ENCODE results near the gene MBD5.

The MBD5 gene

DNA sequence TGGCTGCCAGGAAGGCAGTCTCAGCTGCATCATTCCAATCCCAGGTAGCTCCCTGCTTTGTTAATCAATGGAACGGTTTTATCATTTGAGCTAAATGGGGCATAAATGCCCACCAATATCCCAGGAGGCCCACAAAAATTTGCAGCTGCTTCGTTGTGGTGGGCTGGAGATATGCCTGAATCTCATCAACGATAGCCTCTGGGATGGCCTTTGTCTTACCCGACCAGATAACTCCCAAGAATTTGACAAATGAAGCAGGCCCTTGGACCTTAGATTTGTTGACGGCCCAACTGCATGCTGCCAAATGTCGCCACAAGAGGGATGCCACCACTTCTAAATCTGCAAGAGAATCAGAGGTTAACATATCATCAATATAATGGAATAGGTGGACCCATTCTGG is 236.4 kb downstream of the MBD5 start:
- ChIA-PET CTCF (no interaction called here), POLR2A (no interaction called here)
- no peak for DNase-seq (ENCODE audit: extremely low spot score)
- TF ChIP-seq HDGF (IDR thresholded peaks at IDR 0.05; ENCODE audit: borderline replicate concordance), result no peak
- no peak for TF ChIP-seq ZNF384 (IDR thresholded peaks at IDR 0.05)

- ChIA-PET POLR2A (no interaction called here), CTCF (no interaction called here)
- no peak for DNase-seq (ENCODE audit: extremely low spot score)
- no peak for TF ChIP-seq ARNT (IDR thresholded peaks at IDR 0.05)
- no peak for TF ChIP-seq FOXA1 (IDR thresholded peaks at IDR 0.05)
- no peak for TF ChIP-seq LEF1 (IDR thresholded peaks at IDR 0.05; ENCODE audit: borderline replicate concordance)
- no peak for TF ChIP-seq TARDBP (IDR thresholded peaks at IDR 0.05)
- TF ChIP-seq SP1 (IDR thresholded peaks at IDR 0.05), result no peak
- no peak for TF ChIP-seq FOXM1 (IDR thresholded peaks at IDR 0.05; ENCODE audit: borderline replicate concordance)
- no peak for TF ChIP-seq CTBP1 (IDR thresholded peaks at IDR 0.05; ENCODE audit: borderline replicate concordance)
- no peak for TF ChIP-seq SUZ12 (IDR thresholded peaks at IDR 0.05)
- TF ChIP-seq HDGF (IDR thresholded peaks at IDR 0.05; ENCODE audit: borderline replicate concordance), result no peak
- no peak for TF ChIP-seq L3MBTL2 (conservative IDR thresholded peaks at IDR 0.05)
- TF ChIP-seq ELF4 (IDR thresholded peaks at IDR 0.05), result no peak
- TF ChIP-seq ZNF384 (IDR thresholded peaks at IDR 0.05), result no peak
- TF ChIP-seq, protein P1, sequence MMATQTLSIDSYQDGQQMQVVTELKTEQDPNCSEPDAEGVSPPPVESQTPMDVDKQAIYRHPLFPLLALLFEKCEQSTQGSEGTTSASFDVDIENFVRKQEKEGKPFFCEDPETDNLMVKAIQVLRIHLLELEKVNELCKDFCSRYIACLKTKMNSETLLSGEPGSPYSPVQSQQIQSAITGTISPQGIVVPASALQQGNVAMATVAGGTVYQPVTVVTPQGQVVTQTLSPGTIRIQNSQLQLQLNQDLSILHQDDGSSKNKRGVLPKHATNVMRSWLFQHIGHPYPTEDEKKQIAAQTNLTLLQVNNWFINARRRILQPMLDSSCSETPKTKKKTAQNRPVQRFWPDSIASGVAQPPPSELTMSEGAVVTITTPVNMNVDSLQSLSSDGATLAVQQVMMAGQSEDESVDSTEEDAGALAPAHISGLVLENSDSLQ (IDR thresholded peaks at IDR 0.05), result no peak
- no peak for TF ChIP-seq BHLHE40 (IDR thresholded peaks at IDR 0.05; ENCODE audit: borderline replicate concordance)
- no peak for TF ChIP-seq FOXK2 (IDR thresholded peaks at IDR 0.05)
These were observed 237.2 kb downstream of the MBD5 start for GRCh38 chr2:148258124-148258523.

DNA sequence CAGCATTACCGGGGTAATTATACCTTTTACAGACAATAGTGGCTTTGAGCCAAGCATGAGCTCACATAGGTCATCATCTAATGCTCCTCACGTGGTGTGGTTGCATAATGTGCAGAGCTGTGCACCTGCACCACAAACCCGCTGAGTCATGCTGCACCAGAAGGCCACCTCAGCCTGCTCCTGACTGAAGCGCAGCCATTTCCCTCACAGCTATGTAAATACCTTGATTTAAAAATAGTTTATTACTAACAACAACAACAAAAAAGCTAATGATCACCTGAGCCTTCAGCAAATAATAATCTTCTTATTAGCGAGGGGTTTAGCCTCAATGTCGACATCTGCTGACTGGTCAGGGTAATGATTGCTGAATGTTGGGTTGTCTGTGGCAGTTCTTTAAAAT is 238.8 kb downstream of the MBD5 start:
- POLR2A ChIA-PET, result no interaction called here
- no peak for TF ChIP-seq FOXA1 (IDR thresholded peaks at IDR 0.05)
- no peak for TF ChIP-seq L3MBTL2 (conservative IDR thresholded peaks at IDR 0.05)
- TF ChIP-seq ELF4 (IDR thresholded peaks at IDR 0.05), result no peak
- no peak for TF ChIP-seq TARDBP (IDR thresholded peaks at IDR 0.05)
- no peak for TF ChIP-seq FOXM1 (IDR thresholded peaks at IDR 0.05; ENCODE audit: borderline replicate concordance)
- TF ChIP-seq ARNT (IDR thresholded peaks at IDR 0.05), result no peak
- TF ChIP-seq, protein P1 (IDR thresholded peaks at IDR 0.05), result no peak
- no peak for TF ChIP-seq BHLHE40 (IDR thresholded peaks at IDR 0.05; ENCODE audit: borderline replicate concordance)
- no peak for TF ChIP-seq FOXK2 (IDR thresholded peaks at IDR 0.05)
- TF ChIP-seq LEF1 (IDR thresholded peaks at IDR 0.05; ENCODE audit: borderline replicate concordance), result no peak
- TF ChIP-seq HDGF (IDR thresholded peaks at IDR 0.05; ENCODE audit: borderline replicate concordance), result no peak
- TF ChIP-seq CTBP1 (IDR thresholded peaks at IDR 0.05; ENCODE audit: borderline replicate concordance), result no peak
- no peak for TF ChIP-seq SUZ12 (IDR thresholded peaks at IDR 0.05)
- no peak for TF ChIP-seq SP1 (IDR thresholded peaks at IDR 0.05)
- no peak for DNase-seq (ENCODE audit: extremely low spot score)

GRCh38 chr2:148263890-148264289 is 243.0 kb downstream of the MBD5 start:
- no peak for DNase-seq (ENCODE audit: extremely low spot score)
- TF ChIP-seq ZNF384 (IDR thresholded peaks at IDR 0.05) (no peak), HDGF (IDR thresholded peaks at IDR 0.05; ENCODE audit: borderline replicate concordance) (no peak), NFRKB (IDR thresholded peaks at IDR 0.05) (no peak), SP1 (IDR thresholded peaks at IDR 0.05) (no peak), FOXK2 (IDR thresholded peaks at IDR 0.05) (no peak), TARDBP (IDR thresholded peaks at IDR 0.05) (no peak), LEF1 (IDR thresholded peaks at IDR 0.05; ENCODE audit: borderline replicate concordance) (no peak), FOXM1 (IDR thresholded peaks at IDR 0.05; ENCODE audit: borderline replicate concordance) (no peak), L3MBTL2 (conservative IDR thresholded peaks at IDR 0.05) (no peak), ARNT (IDR thresholded peaks at IDR 0.05) (no peak), CTBP1 (IDR thresholded peaks at IDR 0.05; ENCODE audit: borderline replicate concordance) (no peak)
- TF ChIP-seq, protein P1 (IDR thresholded peaks at IDR 0.05), result no peak
- POLR2A ChIA-PET, result no interaction called here
- CTCF ChIA-PET, result no interaction called here

More for the DNA sequence above, 238.8 kb downstream of the MBD5 start:
- CTCF ChIA-PET, result no interaction called here

DNA sequence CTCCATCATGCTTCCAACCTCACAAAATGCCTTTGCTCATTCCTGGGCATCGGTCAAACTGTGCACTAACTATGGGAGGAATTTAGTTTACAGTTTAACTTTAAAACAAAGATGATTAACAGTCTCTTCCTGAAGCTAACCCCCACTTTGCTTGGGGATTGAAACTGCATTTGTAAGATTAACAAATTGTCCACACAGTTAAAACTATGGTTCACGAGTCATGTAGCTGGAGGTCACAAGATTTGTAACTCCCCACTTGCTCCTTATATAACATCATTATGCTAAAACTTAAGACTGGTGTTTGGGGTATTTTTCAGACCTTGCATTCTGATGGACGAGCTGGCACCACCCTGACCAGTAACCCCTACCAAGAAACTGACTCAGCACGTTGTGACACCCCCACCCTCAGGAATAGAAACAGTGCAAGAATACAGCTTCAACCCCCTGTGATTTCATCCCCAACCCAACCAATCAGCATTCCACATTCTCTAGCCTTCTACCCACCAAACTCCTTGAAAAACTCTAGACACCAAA is 252.3 kb downstream of the MBD5 start:
- CTCF ChIA-PET, result no interaction called here
- POLR2A ChIA-PET, result no interaction called here
- no peak for DNase-seq (ENCODE audit: extremely low spot score)
- no peak for TF ChIP-seq ELF4 (IDR thresholded peaks at IDR 0.05)
- TF ChIP-seq BHLHE40 (IDR thresholded peaks at IDR 0.05; ENCODE audit: borderline replicate concordance), result no peak
- no peak for TF ChIP-seq NFRKB (IDR thresholded peaks at IDR 0.05)
- TF ChIP-seq SP1 (IDR thresholded peaks at IDR 0.05), result no peak
- TF ChIP-seq LEF1 (IDR thresholded peaks at IDR 0.05; ENCODE audit: borderline replicate concordance), result no peak
- TF ChIP-seq TARDBP (IDR thresholded peaks at IDR 0.05), result no peak
- no peak for TF ChIP-seq FOXA1 (IDR thresholded peaks at IDR 0.05)
- no peak for TF ChIP-seq CTBP1 (IDR thresholded peaks at IDR 0.05; ENCODE audit: borderline replicate concordance)
- no peak for TF ChIP-seq ZNF384 (IDR thresholded peaks at IDR 0.05)
- no peak for TF ChIP-seq SUZ12 (IDR thresholded peaks at IDR 0.05)
- TF ChIP-seq HDGF (IDR thresholded peaks at IDR 0.05; ENCODE audit: borderline replicate concordance), result no peak
- TF ChIP-seq, protein P1 (IDR thresholded peaks at IDR 0.05), result no peak
- TF ChIP-seq ARNT (IDR thresholded peaks at IDR 0.05), result no peak
- TF ChIP-seq FOXK2 (IDR thresholded peaks at IDR 0.05), result no peak
- no peak for TF ChIP-seq L3MBTL2 (conservative IDR thresholded peaks at IDR 0.05)
- TF ChIP-seq FOXM1 (IDR thresholded peaks at IDR 0.05; ENCODE audit: borderline replicate concordance), result no peak

GRCh38 chr2:148279216-148279615 is 258.3 kb downstream of the MBD5 start:
- POLR2A ChIA-PET, result no interaction called here
- CTCF ChIA-PET, result no interaction called here
- TF ChIP-seq ARNT (IDR thresholded peaks at IDR 0.05), result no peak
- TF ChIP-seq CTBP1 (IDR thresholded peaks at IDR 0.05; ENCODE audit: borderline replicate concordance), result no peak
- no peak for TF ChIP-seq HDGF (IDR thresholded peaks at IDR 0.05; ENCODE audit: borderline replicate concordance)
- TF ChIP-seq TARDBP (IDR thresholded peaks at IDR 0.05), result no peak
- TF ChIP-seq ZNF384 (IDR thresholded peaks at IDR 0.05), result no peak
- TF ChIP-seq FOXA1 (IDR thresholded peaks at IDR 0.05), result no peak
- TF ChIP-seq FOXK2 (IDR thresholded peaks at IDR 0.05), result no peak
- TF ChIP-seq SUZ12 (IDR thresholded peaks at IDR 0.05), result no peak
- TF ChIP-seq NFRKB (IDR thresholded peaks at IDR 0.05), result no peak
- TF ChIP-seq, protein P1 (IDR thresholded peaks at IDR 0.05), result no peak
- no peak for TF ChIP-seq SP1 (IDR thresholded peaks at IDR 0.05)
- no peak for TF ChIP-seq L3MBTL2 (conservative IDR thresholded peaks at IDR 0.05)
- TF ChIP-seq ELF4 (IDR thresholded peaks at IDR 0.05), result no peak
- TF ChIP-seq FOXM1 (IDR thresholded peaks at IDR 0.05; ENCODE audit: borderline replicate concordance), result no peak
- no peak for TF ChIP-seq LEF1 (IDR thresholded peaks at IDR 0.05; ENCODE audit: borderline replicate concordance)
- TF ChIP-seq BHLHE40 (IDR thresholded peaks at IDR 0.05; ENCODE audit: borderline replicate concordance), result no peak
- no peak for DNase-seq (ENCODE audit: extremely low spot score)
